ENCODE data around the gene ADD3.

The ADD3 gene

DNA sequence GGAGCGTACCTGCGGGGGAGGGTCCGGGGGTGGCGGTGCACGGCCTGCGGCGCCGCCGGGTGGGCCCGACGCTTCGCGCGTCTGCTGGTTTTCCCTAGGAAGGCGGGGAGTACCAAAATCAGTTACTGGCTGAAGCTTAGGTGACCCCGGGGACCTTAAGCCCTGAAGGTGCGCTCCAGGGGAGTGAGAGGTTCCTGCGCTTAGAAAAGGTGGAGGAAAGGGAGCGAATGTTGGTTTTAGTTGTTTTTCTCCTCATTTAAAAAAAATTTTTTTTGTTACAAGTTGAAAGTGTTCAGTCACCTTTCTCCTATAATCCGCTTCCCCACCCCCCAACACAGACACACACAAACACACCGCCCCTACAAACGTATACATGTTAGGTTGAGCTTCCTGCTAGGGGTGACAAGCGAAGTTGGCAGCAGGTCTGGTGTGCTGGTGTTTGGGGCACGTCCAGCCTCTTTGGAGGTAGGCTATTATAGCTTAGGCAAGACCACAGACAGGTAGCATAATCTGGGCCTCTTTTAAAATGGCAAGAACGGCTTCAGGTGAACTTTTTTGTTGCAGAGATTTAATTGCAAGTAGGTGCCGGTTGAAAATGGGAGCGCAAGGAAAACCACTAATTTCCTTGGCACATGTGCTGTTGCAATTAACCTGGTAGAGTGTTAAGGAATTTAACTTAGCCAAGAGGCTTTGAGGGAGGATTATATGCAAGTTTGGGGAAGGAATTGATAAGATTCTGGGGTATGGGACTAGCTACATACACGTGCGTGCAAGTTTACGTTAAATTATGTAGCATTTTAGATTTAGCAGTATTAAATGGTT, 945 bp downstream of the ADD3 start (continued):
- TF ChIP-seq, protein P1, sequence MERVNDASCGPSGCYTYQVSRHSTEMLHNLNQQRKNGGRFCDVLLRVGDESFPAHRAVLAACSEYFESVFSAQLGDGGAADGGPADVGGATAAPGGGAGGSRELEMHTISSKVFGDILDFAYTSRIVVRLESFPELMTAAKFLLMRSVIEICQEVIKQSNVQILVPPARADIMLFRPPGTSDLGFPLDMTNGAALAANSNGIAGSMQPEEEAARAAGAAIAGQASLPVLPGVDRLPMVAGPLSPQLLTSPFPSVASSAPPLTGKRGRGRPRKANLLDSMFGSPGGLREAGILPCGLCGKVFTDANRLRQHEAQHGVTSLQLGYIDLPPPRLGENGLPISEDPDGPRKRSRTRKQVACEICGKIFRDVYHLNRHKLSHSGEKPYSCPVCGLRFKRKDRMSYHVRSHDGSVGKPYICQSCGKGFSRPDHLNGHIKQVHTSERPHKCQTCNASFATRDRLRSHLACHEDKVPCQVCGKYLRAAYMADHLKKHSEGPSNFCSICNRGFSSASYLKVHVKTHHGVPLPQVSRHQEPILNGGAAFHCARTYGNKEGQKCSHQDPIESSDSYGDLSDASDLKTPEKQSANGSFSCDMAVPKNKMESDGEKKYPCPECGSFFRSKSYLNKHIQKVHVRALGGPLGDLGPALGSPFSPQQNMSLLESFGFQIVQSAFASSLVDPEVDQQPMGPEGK (tag by site-specific recombination; IDR thresholded peaks at IDR 0.05) = peak; percentile 6
- TF ChIP-seq ZNF211 (tag by site-specific recombination; IDR thresholded peaks at IDR 0.05; ENCODE audit: low read depth) (no peak), SP7 (tag by site-specific recombination; IDR thresholded peaks at IDR 0.05) (peak; percentile 24; the same call in 1 of the 2 replicates), ZNF114 (tag by site-specific recombination; IDR thresholded peaks at IDR 0.05) (no peak), ZNF239 (tag by site-specific recombination; IDR thresholded peaks at IDR 0.05) (no peak), ZNF48 (tag by site-specific recombination; IDR thresholded peaks at IDR 0.05) (no peak), KLF10 (tag by site-specific recombination; IDR thresholded peaks at IDR 0.05) (no peak), ZNF302 (tag by site-specific recombination; IDR thresholded peaks at IDR 0.05; ENCODE audit: low read depth) (no peak), ZNF658 (tag by site-specific recombination; IDR thresholded peaks at IDR 0.05) (no peak), ZSCAN16 (tag by site-specific recombination; IDR thresholded peaks at IDR 0.05) (peak; percentile 68), ZNF155 (tag by site-specific recombination; IDR thresholded peaks at IDR 0.05) (no peak), SP2 (tag by site-specific recombination; IDR thresholded peaks at IDR 0.05) (peak; percentile 61)
- TF ChIP-seq, protein P2, sequence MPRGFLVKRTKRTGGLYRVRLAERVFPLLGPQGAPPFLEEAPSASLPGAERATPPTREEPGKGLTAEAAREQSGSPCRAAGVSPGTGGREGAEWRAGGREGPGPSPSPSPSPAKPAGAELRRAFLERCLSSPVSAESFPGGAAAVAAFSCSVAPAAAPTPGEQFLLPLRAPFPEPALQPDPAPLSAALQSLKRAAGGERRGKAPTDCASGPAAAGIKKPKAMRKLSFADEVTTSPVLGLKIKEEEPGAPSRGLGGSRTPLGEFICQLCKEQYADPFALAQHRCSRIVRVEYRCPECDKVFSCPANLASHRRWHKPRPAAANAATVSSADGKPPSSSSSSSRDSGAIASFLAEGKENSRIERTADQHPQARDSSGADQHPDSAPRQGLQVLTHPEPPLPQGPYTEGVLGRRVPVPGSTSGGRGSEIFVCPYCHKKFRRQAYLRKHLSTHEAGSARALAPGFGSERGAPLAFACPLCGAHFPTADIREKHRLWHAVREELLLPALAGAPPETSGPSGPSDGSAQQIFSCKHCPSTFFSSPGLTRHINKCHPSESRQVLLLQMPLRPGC (tag by site-specific recombination; IDR thresholded peaks at IDR 0.05) = peak; percentile 59
- TF ChIP-seq, protein P3, sequence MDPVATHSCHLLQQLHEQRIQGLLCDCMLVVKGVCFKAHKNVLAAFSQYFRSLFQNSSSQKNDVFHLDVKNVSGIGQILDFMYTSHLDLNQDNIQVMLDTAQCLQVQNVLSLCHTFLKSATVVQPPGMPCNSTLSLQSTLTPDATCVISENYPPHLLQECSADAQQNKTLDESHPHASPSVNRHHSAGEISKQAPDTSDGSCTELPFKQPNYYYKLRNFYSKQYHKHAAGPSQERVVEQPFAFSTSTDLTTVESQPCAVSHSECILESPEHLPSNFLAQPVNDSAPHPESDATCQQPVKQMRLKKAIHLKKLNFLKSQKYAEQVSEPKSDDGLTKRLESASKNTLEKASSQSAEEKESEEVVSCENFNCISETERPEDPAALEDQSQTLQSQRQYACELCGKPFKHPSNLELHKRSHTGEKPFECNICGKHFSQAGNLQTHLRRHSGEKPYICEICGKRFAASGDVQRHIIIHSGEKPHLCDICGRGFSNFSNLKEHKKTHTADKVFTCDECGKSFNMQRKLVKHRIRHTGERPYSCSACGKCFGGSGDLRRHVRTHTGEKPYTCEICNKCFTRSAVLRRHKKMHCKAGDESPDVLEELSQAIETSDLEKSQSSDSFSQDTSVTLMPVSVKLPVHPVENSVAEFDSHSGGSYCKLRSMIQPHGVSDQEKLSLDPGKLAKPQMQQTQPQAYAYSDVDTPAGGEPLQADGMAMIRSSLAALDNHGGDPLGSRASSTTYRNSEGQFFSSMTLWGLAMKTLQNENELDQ (tag by site-specific recombination; IDR thresholded peaks at IDR 0.05; ENCODE audit: low read depth) = no peak
- TF ChIP-seq, protein P4, sequence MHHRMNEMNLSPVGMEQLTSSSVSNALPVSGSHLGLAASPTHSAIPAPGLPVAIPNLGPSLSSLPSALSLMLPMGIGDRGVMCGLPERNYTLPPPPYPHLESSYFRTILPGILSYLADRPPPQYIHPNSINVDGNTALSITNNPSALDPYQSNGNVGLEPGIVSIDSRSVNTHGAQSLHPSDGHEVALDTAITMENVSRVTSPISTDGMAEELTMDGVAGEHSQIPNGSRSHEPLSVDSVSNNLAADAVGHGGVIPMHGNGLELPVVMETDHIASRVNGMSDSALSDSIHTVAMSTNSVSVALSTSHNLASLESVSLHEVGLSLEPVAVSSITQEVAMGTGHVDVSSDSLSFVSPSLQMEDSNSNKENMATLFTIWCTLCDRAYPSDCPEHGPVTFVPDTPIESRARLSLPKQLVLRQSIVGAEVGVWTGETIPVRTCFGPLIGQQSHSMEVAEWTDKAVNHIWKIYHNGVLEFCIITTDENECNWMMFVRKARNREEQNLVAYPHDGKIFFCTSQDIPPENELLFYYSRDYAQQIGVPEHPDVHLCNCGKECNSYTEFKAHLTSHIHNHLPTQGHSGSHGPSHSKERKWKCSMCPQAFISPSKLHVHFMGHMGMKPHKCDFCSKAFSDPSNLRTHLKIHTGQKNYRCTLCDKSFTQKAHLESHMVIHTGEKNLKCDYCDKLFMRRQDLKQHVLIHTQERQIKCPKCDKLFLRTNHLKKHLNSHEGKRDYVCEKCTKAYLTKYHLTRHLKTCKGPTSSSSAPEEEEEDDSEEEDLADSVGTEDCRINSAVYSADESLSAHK (tag by site-specific recombination; IDR thresholded peaks at IDR 0.05) = no peak
- TF ChIP-seq, protein P5, sequence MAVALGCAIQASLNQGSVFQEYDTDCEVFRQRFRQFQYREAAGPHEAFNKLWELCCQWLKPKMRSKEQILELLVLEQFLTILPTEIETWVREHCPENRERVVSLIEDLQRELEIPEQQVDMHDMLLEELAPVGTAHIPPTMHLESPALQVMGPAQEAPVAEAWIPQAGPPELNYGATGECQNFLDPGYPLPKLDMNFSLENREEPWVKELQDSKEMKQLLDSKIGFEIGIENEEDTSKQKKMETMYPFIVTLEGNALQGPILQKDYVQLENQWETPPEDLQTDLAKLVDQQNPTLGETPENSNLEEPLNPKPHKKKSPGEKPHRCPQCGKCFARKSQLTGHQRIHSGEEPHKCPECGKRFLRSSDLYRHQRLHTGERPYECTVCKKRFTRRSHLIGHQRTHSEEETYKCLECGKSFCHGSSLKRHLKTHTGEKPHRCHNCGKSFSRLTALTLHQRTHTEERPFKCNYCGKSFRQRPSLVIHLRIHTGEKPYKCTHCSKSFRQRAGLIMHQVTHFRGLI (tag by site-specific recombination; IDR thresholded peaks at IDR 0.05) = peak; percentile 10; the same call in 1 of the 2 replicates
- TF ChIP-seq, protein P6, sequence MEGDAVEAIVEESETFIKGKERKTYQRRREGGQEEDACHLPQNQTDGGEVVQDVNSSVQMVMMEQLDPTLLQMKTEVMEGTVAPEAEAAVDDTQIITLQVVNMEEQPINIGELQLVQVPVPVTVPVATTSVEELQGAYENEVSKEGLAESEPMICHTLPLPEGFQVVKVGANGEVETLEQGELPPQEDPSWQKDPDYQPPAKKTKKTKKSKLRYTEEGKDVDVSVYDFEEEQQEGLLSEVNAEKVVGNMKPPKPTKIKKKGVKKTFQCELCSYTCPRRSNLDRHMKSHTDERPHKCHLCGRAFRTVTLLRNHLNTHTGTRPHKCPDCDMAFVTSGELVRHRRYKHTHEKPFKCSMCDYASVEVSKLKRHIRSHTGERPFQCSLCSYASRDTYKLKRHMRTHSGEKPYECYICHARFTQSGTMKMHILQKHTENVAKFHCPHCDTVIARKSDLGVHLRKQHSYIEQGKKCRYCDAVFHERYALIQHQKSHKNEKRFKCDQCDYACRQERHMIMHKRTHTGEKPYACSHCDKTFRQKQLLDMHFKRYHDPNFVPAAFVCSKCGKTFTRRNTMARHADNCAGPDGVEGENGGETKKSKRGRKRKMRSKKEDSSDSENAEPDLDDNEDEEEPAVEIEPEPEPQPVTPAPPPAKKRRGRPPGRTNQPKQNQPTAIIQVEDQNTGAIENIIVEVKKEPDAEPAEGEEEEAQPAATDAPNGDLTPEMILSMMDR (tag by site-specific recombination; IDR thresholded peaks at IDR 0.05) = no peak

Data from HEK293 (cell line).